H9 (cell line): ENCODE results near the gene TBX15. TPM values are rescaled to one million over a fixed set of nuclear protein-coding genes. Genes with fewer than 3 reads are reported as not detected.

ENCODE experiments used
- DNase-seq: peaks from one replicate; pipeline ENCODE4 v3.0.0-alpha.2; 2017
- H2AFZ ChIP-seq: one replicate; pipeline ENCODE4 v1.6.1; 2013; ENCODE audit warnings: mild to moderate bottlenecking, low read length, control low read depth, moderate library complexity
- H2AK5ac ChIP-seq: 2 replicates; pipeline ENCODE4 v1.6.1; 2013; ENCODE audit warnings: low read length, control low read depth, mixed read lengths; ENCODE audit not compliant: insufficient read length
- H2BK120ac ChIP-seq: one replicate; pipeline ENCODE4 v1.6.1; 2013; ENCODE audit warnings: low read depth, mild to moderate bottlenecking, low read length, control low read depth, inconsistent platforms; ENCODE audit not compliant: poor library complexity, severe bottlenecking
- H2BK12ac ChIP-seq: 2 replicates; pipeline ENCODE4 v1.6.1; 2013; ENCODE audit warnings: low read length, control low read depth, mixed read lengths, low read depth; ENCODE audit not compliant: insufficient read length
- H2BK15ac ChIP-seq: 2 replicates; pipeline ENCODE4 v1.6.1; 2013; ENCODE audit warnings: low read depth, low read length, control low read depth
- H2BK20ac ChIP-seq: one replicate; pipeline ENCODE4 v1.6.1; 2013; ENCODE audit warnings: low read depth, mild to moderate bottlenecking, low read length, control low read depth, inconsistent platforms; ENCODE audit not compliant: poor library complexity, severe bottlenecking
- H2BK5ac ChIP-seq: 2 replicates; pipeline ENCODE4 v1.6.1; 2013; ENCODE audit warnings: low read length, control low read depth, mixed read lengths; ENCODE audit not compliant: insufficient read length
- H3K14ac ChIP-seq: 2 replicates; pipeline ENCODE4 v1.6.1; 2013; ENCODE audit warnings: low read length, control low read depth; ENCODE audit not compliant: insufficient read depth
- H3K18ac ChIP-seq: 2 replicates; pipeline ENCODE4 v1.6.1; 2013; ENCODE audit warnings: low read depth, mild to moderate bottlenecking, mixed read lengths, low read length, control low read depth; ENCODE audit not compliant: insufficient read length
- H3K23ac ChIP-seq: 2 replicates; pipeline ENCODE4 v1.6.1; 2013; ENCODE audit warnings: low read length, control low read depth, mixed read lengths, low read depth; ENCODE audit not compliant: insufficient read length
- H3K23me2 ChIP-seq: 2 replicates; pipeline ENCODE4 v1.6.1; 2013; ENCODE audit warnings: low read depth, mild to moderate bottlenecking, mixed read lengths, low read length, control low read depth; ENCODE audit not compliant: insufficient read length, poor library complexity, severe bottlenecking
- H3K27ac ChIP-seq: 2 replicates; pipeline ENCODE4 v1.5.1; 2013; ENCODE audit warnings: low read length, control low read depth, mixed read lengths, low read depth; ENCODE audit not compliant: insufficient read length
- H3K27me3 ChIP-seq: 2 replicates; pipeline ENCODE4 v1.6.1; 2013; ENCODE audit warnings: low read length, control low read depth, inconsistent platforms; ENCODE audit not compliant: insufficient read depth
- H3K4ac ChIP-seq: 2 replicates; pipeline ENCODE4 v1.6.1; 2013; ENCODE audit warnings: low read depth, mild to moderate bottlenecking, control low read depth, inconsistent platforms, low read length, moderate library complexity
- H3K4me1 ChIP-seq: 2 replicates; pipeline ENCODE4 v1.6.1; 2013; ENCODE audit warnings: low read length, control low read depth, inconsistent platforms; ENCODE audit not compliant: insufficient read depth
- H3K4me2 ChIP-seq: 2 replicates; pipeline ENCODE4 v1.6.1; 2013; ENCODE audit warnings: low read length, control low read depth, mixed read lengths; ENCODE audit not compliant: insufficient read length, insufficient read depth
- H3K56ac ChIP-seq: 2 replicates; pipeline ENCODE4 v1.6.1; 2013; ENCODE audit warnings: low read depth, mild to moderate bottlenecking, mixed read lengths, low read length, control low read depth; ENCODE audit not compliant: insufficient read length
- H3K79me1 ChIP-seq: 2 replicates; pipeline ENCODE4 v1.6.1; 2013; ENCODE audit warnings: low read depth, mild to moderate bottlenecking, moderate library complexity, low read length, control low read depth, inconsistent platforms; ENCODE audit not compliant: insufficient read depth, poor library complexity, severe bottlenecking
- H3K79me2 ChIP-seq: 2 replicates; pipeline ENCODE4 v1.6.1; 2013; ENCODE audit warnings: low read length, control low read depth, inconsistent platforms; ENCODE audit not compliant: insufficient read depth
- H3K9ac ChIP-seq: 2 replicates; pipeline ENCODE4 v1.6.1; 2013; ENCODE audit warnings: low read length, control low read depth, mixed read lengths; ENCODE audit not compliant: insufficient read length; ENCODE audit errors: extremely low read depth
- H3K9me3 ChIP-seq: one replicate; pipeline ENCODE4 v1.6.1; 2013; ENCODE audit warnings: low read depth, low read length, inconsistent platforms; ENCODE audit not compliant: control insufficient read depth
- H3T11ph ChIP-seq: one replicate; pipeline ENCODE4 v1.6.1; 2013; ENCODE audit warnings: mild to moderate bottlenecking, low read length, control low read depth, inconsistent platforms
- H4K20me1 ChIP-seq: one replicate; pipeline ENCODE4 v1.6.1; 2013; ENCODE audit not compliant: control insufficient read depth, insufficient read length, insufficient read depth
- H4K5ac ChIP-seq: 2 replicates; pipeline ENCODE4 v1.6.1; 2013; ENCODE audit warnings: low read depth, mild to moderate bottlenecking, mixed read lengths, low read length, control low read depth; ENCODE audit not compliant: insufficient read length
- H4K8ac ChIP-seq: replicated peaks from 2 replicates; pipeline ENCODE4 v1.6.1; 2013; ENCODE audit warnings: low read length, control low read depth, mixed read lengths, low read depth; ENCODE audit not compliant: insufficient read length
- H4K91ac ChIP-seq: 2 replicates; pipeline ENCODE4 v1.6.1; 2013; ENCODE audit warnings: low read depth, mild to moderate bottlenecking, moderate library complexity, mixed read lengths, low read length, control low read depth; ENCODE audit not compliant: insufficient read length
- H3K27ac Mint-ChIP-seq, 3 experiments: 2 replicates in 2 of 3; 3 replicates in 1 of 3; pipeline ENCODE4 v1.8.0; 2020 to 2021; ENCODE audit warnings: mixed read lengths in 3 of 3, mild to moderate bottlenecking in 1 of 3, moderate library complexity in 1 of 3
- H3K27me3 Mint-ChIP-seq: 2 replicates; pipeline ENCODE4 v1.8.0; 2021; ENCODE audit warnings: low read depth, mild to moderate bottlenecking, moderate library complexity, mixed read lengths
- H3K36me3 Mint-ChIP-seq, 3 experiments: 2 replicates in 2 of 3; 3 replicates in 1 of 3; pipeline ENCODE4 v1.8.0; 2020 to 2021; ENCODE audit warnings: low read depth in 3 of 3, mixed read lengths in 3 of 3; ENCODE audit not compliant: insufficient read depth in 1 of 3
- H3K4me1 Mint-ChIP-seq, 2 experiments: 2 replicates each; pipeline ENCODE4 v1.8.0; 2020; ENCODE audit warnings: mixed read lengths in 2 of 2
- H3K4me3 Mint-ChIP-seq, 2 experiments: 2 replicates in 1 of 2; 3 replicates in 1 of 2; pipeline ENCODE4 v1.8.0; 2020 to 2021; ENCODE audit warnings: mild to moderate bottlenecking in 2 of 2, mixed read lengths in 2 of 2, moderate library complexity in 1 of 2
- H3K9me3 Mint-ChIP-seq, 2 experiments: 2 replicates in 1 of 2; 3 replicates in 1 of 2; pipeline ENCODE4 v1.8.0; 2020; ENCODE audit warnings: mild to moderate bottlenecking in 2 of 2, mixed read lengths in 2 of 2, moderate library complexity in 1 of 2
- WGBS: extraction: QIAGEN DNeasy Blood & Tissue Kit; methylation state at CpG from one replicate; pipeline ENCODE4 v1.1.7; 2013; ENCODE audit warnings: missing lambda C conversion rate, low lambda C conversion rate, mixed read lengths; ENCODE audit not compliant: insufficient read length; ENCODE audit errors: extremely low coverage; 5-methylcytosine and 5-hydroxymethylcytosine counted together
- total RNA-seq: library from RNA; stranded (reverse); gene quantifications from 2 replicates; pipeline ENCODE4 v1.2.1, GENCODE V29; 2021
- TF ChIP-seq, protein P1 (sequence below): fragments of 200-600 bp; sonication (generic); conservative IDR thresholded peaks from 3 replicates; pipeline ENCODE4 v1.8.0; 2021; ENCODE audit warnings: antibody characterized with exemption, mild to moderate bottlenecking

The TBX15 gene
- total RNA-seq, 1 experiment from 2014 or later = 0.07 TPM

DNA sequence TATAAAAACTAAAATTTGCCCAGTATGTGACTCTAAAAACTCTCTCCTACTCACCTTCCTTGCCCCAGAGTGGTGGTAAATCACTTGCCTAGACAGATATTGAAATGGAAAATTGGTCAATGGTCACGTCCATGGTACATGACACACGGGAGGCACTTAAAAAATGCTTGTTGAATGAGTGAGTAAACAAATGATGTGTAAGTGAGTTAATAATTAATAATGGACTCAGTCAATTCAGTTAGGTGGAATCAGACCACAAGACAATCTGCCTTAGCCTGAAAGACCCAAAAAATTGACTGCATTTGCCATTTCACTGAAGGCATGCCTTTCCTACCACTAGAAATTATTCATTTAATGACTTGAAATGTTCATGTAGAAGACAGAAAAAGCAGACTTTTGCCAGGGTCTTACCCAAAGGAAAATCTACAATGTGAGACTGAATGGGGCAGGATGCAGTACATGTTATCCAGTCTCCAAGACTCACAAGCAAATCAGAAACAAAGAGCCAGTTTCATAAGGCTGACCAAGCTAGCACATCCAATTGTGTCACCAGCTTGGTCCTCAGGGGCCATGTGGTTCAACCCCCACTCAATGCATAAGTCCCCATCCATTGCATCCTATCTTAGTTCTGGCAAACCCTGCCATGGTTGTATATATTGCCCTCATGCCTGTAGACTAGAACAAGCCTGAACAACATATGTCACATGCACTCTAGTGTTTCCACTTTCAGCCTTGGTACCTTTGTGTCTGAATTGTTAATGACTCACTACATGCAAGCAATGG is 73.6 kb downstream of the TBX15 start:
- Mint-ChIP-seq H3K4me1 (peaks cover 0 to 7% of the 10 kb centered on the region in 2 experiments; a peak in 2 of 4 replicates), H3K9me3 (no peaks in the 10 kb centered on the region), H3K27ac (no peak overlapping the region), H3K36me3 (no peaks in the 10 kb centered on the region), H3K4me3 (no peak overlapping the region), H3K27me3 (no peaks in the 10 kb centered on the region)
- no peak for DNase-seq
- Histone ChIP-seq H3K56ac (no peak overlapping the region), H3K9me3 (no peaks in the 10 kb centered on the region), H4K5ac (no peak overlapping the region), H2BK12ac (no peak overlapping the region), H3T11ph (no peak overlapping the region), H3K79me1 (no peaks in the 10 kb centered on the region), H3K4ac (no peak overlapping the region), H2AFZ (no peak overlapping the region), H3K14ac (no peak overlapping the region), H3K27me3 (no peaks in the 10 kb centered on the region), H2BK5ac (no peak overlapping the region), H4K8ac (no peak overlapping the region), H3K4me2 (no peak overlapping the region), H2BK20ac (no peak overlapping the region), H3K4me1 (no peaks in the 10 kb centered on the region; the same call in 1 of the 2 replicates), H2BK15ac (no peak overlapping the region), H3K23ac (no peak overlapping the region), H3K27ac (no peak overlapping the region), H2BK120ac (no peak overlapping the region), H3K79me2 (no peaks in the 10 kb centered on the region), H4K91ac (no peak overlapping the region), H3K18ac (no peak overlapping the region), H3K9ac (no peak overlapping the region), H4K20me1 (no peaks in the 10 kb centered on the region), H3K23me2 (no peaks in the 10 kb centered on the region), H2AK5ac (no peak overlapping the region)
- no CpG with 5 or more reads among the region's 2 CpGs for WGBS
- TF ChIP-seq, protein P1, sequence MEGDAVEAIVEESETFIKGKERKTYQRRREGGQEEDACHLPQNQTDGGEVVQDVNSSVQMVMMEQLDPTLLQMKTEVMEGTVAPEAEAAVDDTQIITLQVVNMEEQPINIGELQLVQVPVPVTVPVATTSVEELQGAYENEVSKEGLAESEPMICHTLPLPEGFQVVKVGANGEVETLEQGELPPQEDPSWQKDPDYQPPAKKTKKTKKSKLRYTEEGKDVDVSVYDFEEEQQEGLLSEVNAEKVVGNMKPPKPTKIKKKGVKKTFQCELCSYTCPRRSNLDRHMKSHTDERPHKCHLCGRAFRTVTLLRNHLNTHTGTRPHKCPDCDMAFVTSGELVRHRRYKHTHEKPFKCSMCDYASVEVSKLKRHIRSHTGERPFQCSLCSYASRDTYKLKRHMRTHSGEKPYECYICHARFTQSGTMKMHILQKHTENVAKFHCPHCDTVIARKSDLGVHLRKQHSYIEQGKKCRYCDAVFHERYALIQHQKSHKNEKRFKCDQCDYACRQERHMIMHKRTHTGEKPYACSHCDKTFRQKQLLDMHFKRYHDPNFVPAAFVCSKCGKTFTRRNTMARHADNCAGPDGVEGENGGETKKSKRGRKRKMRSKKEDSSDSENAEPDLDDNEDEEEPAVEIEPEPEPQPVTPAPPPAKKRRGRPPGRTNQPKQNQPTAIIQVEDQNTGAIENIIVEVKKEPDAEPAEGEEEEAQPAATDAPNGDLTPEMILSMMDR = no peak
